Measurements from ENCODE around the gene SLC52A3.
"Not testable (repeated sequence)": the region's sequence is repeated elsewhere in the genome, so short reads cannot be mapped to it uniquely, and the experiment has no call there.

Gene SLC52A3

DNA sequence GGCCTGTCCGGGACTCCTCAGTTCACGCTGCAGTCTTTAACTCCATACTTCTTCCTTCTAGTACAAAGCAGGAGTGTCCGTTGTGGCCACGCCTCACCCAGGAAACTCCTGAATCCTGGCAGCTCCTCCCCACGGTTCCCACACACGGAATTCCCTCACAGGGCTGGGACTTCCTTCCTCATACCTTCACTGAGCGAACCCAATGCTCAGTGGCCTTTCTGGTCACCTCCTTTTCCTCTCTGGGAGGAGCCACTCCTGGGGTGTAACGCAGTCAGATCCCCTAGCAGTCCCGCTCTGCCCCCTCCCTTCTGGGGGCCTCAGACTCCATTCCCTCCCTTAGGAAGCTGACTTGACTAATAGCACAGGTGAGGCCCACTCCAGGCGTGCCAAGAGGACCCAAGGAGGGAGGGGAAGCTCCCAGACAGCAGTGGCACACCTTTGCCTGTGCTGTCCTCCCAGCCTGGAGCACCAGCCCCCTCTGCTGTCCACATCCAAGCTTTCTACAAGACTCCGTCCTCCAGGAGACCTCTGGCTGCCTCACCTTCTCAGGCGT lies at the start of gene SLC52A3:
SLC52A3 (minus strand) TSS at position 75 of the 553 bp plus-strand sequence. CDS start 2,726 bp downstream, outside the sequence.
- no peak for DNase-seq (ENCODE audit: low spot score)

DNA sequence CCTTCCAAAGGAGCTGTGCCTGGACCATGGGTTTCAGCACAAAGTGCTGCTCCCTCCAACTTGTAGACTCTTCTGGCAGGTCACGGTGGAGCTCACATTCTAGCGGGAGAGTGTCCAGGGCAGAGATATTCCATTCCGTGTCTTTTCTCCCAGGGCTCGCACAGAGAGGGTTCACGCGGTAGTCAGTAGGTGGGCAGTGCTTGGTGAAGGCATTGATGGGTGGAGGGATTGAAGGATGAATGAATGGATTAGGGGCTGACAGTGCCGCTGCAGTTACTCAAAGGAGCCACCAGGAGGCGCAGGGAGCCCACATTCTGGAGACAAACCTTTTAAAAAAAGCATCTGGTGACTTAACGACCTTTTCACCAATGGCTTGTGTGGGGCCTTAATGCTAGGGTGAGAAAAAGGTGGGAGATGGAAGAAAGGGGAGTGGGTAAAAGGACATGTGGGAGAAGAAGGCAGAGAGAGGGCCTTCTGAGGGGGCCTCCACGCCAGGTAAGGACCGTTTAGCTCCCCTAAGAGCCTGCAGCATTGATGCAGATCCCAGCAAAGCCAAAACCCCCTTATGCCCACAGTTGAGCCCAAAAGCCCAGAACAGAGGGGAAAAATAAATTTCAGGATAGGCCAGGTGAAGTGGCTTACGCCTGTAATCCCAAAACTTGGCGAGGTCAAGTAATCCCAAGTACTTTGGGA lies 47.8 kb upstream of the SLC52A3 start:
- DNase-seq (ENCODE audit: low spot score) = peak; percentile 86

DNA sequence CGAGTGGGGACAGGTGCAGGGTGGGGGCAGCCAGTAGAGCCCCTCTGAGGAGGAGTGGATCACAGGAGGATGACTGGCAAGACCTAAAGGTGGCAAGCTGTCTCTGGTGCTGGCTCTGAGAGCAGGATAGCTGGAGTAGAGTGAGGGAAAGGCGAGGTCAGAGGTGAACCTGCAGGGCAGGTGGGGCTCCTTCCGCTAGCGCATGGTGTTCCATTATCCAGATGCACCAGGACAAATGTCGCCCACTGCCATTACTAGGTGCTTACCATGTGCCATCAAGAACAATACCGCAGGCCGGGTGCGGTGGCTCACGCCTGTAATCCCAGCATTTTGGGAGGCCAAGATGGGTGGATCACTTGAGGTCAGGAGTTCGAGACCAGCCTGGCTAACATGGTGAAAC lies 46.9 kb upstream of the SLC52A3 start:
- no peak for DNase-seq (ENCODE audit: low spot score)

DNA sequence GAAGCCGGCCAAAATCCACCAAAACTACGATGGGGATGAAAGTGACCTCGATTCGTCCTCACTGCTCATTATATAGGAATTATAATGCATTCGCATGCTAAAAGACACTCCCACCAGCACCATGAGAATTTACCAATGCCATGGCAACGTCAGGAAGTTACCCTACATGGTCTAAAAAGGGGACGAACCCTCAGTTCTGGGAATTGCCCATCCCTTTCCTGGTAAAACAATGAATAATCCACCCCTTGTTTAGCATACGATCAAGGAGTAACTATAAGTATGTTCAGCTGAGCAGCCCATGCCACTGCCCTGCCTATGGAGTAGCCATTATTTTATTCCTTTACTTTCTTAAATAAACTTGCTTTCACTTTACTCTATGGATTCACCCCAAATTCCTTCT lies 45.1 kb upstream of the SLC52A3 start:
- DNase-seq (ENCODE audit: low spot score) = no peak

DNA sequence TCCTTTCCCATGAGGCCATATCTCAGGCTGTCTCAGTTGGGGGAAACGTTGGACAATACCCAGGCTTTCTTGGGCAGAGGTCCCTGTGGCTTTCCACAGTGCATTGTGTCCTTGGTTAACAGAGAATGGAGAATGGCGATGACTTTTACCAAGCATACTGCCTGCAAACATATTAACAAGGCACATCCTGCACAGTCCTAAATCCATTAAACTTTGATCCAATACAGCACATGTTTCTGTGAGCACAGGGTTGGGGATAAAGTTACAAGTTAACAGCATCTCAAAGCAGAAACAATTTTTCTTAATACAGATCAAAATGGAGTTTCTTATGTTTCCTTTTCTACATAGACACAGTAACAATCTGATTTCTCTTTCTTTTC lies 44.1 kb upstream of the SLC52A3 start:
- not testable (repeated sequence) for DNase-seq (ENCODE audit: low spot score)

DNA sequence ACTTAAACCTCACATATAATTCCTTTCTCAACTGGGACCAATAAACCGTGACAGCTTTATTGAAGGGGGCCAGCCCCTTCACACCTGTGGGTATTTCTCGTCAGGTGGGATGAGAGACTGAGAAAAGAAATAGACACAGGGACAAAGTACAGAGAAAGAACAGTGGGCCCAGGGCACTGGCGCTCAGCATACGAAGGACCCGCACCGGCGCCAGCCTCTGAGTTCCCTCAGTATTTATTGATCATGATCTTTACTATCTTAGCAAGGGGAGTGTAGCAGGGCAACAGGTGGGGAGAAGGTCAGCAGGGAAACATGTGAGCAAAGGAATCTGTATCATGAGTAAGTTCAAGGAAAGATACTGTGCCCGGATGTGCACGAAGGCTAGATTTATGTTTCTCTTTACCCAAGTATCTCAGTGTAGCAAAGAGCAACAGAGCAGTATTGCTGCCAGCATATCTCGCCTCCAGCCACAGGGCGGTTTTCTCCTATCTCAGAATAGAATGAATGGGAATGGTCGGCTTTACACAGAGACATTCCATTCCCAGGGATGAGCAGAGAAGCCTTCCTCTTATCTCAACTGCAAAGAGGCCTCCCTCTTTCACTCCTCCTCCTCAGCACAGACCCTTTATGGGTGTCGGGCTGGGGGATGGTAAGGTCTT lies 43.6 kb upstream of the SLC52A3 start:
- not testable (repeated sequence) for DNase-seq (ENCODE audit: low spot score)

DNA sequence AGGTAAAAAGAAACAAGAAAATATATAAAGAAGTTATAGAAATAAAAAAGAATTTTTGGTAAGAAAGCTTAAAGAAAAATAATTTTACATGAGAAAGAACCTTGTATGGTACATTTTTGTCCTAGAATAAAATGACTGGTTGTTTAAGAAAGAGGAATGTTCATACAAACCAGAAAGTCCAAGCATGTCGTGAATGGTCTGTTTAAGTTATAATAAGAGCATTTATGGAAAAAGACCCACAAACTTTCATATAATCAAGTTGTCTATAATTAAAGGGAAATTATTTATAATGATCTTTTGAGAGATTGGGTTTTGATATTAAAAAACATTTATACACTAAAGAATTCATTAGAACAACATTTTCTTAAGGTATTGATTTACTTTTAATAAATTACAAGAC lies 37.4 kb upstream of the SLC52A3 start:
- no peak for DNase-seq (ENCODE audit: low spot score)

DNA sequence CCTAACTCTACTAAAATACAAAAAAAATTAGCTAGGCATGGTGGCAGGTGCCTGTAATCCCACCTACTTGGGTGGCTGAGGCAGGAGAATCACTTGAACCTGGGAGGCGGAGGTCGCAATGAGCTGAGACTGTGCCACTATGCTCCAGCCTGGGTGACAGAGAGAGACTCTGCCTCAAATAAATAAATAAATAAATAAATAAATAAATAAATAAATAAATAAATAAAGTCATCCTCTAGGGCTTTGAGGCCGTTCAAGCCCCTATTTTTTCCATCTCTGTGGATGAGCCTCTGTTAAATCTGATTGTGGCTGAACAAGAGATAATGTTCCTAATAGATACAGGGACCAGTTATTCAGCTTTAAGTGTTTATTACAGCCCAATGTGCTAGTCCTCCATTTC lies 33.4 kb upstream of the SLC52A3 start:
- DNase-seq (ENCODE audit: low spot score) = no peak

DNA sequence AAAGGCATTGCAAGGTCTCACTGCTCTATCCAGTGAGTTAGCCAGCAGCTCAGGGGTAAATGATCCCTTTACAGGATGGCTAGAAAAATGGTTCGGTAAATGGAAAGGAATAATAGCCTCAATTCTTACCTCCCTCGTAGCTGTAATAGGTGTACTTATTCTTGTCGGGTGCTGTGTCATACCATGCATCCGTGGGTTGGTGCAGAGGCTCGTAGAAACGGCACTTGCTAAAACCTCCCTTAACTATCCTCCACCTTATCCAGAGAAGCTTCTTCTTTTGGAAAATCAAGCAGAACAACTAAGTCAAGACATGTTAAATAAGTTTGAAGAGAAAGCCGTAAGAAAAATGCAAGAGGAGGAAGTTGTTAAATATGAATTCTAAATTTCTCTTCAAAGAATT lies 31.7 kb upstream of the SLC52A3 start:
- not testable (repeated sequence) for DNase-seq (ENCODE audit: low spot score)

DNA sequence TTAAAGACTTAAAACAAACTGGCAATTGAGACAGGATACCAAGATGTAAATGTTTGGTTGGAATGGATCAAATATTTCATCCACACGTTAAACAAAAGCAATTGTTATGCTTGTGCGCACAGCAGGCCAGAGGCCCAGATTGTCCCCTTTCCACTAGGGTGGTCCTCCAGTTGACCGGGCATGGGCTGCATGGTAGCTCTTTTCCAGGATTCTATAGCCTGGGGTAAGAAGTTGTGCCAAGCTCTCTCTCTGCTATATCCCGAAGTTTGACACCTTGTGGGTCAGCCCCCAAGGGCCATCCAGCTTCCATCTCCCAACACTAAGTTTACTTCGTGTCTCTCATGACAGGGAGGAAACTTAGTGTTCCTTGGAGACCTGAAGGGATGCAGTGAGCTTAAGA lies 30.4 kb upstream of the SLC52A3 start:
- not testable (repeated sequence) for DNase-seq (ENCODE audit: low spot score)

DNA sequence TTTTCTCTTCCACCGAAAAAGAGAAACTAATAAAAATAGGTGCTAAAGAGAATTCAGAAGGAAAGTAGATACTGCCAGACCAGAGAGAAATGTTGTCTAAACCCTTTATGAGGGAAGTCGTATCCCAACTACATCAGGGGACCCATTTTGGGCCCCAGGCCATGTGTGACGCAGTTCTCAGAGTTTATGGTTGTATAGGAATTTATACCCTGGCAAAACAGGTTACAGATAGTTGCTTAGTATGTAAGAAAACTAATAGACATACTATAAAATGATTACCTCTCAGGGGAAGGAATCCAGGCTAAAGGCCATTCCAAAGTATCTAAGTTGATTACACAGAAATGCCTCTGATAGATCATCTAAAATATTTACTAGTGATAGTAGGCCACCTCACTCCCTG lies 28.6 kb upstream of the SLC52A3 start:
- DNase-seq (ENCODE audit: low spot score) = no peak

DNA sequence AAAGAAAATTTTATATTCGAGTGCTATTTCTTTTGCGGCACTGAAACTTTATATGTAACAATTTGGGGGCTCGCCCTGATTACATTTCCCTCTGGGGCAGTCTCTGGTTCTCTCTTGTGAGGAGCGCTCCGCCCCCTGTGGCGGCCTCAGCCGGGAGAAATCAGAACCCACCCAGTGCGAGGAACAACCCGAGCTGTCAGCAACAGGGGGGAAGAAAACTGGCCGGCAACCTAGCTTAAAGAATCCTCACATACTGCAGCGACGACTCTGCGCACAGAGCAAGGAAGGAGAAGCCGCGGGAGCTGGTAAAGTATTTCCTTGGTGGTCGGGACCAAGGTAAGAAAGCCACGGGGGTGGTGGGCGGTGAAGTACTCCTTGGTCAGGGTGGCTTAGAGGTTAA lies 23.9 kb upstream of the SLC52A3 start:
- no peak for DNase-seq (ENCODE audit: low spot score)

DNA sequence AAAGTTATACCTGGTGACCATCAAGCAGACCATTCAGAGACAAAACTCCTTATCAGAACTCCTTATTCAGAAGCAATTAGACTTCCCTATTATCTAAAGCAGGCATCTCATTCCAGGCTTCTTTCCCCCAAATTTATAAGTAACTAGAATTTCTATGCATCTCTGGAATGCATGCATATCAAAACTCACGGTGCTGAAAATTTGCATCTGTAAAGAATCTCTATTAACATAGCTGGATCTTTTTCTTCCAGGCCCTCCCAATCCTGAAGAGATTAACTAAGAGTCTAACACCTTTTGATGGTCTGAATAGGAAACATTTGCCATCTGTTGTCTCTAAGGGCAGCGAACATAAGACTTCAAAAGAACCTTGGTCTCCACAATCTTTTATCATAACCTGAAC lies 22.8 kb upstream of the SLC52A3 start:
- no peak for DNase-seq (ENCODE audit: low spot score)

DNA sequence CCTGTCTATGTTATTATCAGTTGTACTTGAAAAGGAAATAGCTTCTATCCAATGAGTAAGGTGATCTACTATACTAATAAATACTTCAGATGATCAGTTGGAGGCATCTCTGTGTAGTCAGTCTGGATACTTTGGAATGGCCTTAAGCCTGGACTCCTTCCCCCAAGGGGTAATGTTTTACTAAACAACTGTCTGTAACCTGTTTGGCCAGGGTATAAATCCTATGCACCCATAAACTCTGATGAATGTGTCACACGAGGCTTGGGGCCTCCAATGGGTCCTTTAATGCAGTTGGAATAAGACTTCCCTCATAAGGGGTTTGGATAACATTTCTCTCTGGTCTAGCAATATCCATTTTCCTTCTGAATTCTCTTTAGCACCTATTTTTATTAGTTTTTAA lies 19.5 kb upstream of the SLC52A3 start:
- DNase-seq (ENCODE audit: low spot score) = no peak

DNA sequence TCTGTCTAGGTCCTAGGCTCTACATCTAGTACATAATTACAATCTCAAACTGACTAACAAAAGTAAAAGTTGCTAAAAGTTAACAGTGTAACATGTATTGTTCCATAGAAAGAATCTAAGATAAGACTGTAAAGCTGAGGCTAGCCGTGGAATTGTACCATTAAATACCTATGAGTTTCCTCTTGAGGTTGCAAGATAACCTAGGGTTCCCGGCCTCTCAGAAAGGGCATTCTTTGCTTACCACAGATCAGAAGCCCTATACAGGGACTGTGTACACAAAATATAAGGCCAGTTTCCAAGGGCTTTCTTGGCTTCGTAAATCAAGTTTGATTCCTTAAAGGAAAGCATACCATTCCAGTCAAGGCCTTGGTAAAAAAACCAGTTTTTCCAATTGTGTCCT lies 11.5 kb upstream of the SLC52A3 start:
- DNase-seq (ENCODE audit: low spot score) = no peak

DNA sequence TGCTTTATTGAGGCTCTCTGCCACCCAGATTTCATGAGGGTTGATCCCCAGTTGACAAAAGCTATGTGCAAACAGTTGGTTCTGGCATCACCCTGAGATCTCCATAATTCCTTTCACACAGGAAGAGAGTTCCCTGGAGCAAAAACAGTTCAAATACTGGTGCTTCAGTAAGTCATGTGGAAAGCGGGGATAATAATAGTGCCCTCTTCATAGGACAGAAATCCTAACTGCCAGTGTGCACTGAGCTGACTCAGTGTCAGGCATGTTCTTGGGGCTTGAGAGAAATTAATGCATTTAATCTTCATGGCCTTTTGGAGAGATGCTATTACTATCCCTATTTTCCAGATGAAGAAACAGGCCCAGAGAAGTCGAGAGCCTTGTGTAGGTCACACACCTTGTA lies 7.9 kb upstream of the SLC52A3 start:
- DNase-seq (ENCODE audit: low spot score) = no peak

DNA sequence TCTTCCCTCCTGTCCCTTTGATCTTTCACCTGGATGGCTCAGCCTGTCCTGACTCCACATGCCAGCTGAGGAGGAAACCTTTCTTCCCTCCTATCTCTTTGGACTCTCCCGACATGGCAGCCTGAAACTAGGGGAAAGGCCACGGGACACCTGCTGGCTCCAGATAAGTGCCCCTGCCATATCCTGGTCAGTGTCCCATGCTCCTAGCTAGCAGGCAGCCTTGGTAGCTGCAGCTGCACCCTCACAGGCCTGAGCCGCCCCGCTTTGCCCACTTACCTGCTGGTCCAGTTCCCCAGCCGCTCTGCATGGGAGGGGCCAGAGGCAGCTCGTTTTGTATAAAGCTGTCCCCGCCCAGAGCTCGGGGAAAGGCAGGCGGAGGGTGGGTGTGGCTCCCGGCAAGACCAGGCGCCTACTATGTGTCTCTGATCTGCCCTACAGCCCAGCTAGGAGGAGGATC lies 7.4 kb upstream of the SLC52A3 start:
- DNase-seq (ENCODE audit: low spot score) = no peak

DNA sequence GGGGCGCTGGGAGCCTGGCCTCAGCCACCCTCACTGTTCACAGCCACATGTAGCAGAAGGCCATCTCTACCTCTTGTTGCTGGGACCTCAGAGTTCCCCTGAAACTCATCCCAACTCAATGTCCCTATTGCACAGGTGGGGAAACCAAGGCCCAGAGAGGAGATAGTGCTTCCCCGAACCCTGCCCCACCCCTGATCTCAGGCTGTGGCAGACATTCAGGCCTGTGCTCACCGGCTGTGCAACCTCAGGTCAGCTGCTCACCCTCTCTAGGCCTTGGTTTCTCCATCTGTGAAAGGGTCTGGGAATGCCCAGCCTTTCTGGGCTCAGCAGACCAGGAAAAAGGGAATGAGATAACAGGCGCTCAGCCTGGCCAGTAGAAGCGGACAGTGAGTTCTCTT lies 6.4 kb upstream of the SLC52A3 start:
- DNase-seq (ENCODE audit: low spot score) = no peak

DNA sequence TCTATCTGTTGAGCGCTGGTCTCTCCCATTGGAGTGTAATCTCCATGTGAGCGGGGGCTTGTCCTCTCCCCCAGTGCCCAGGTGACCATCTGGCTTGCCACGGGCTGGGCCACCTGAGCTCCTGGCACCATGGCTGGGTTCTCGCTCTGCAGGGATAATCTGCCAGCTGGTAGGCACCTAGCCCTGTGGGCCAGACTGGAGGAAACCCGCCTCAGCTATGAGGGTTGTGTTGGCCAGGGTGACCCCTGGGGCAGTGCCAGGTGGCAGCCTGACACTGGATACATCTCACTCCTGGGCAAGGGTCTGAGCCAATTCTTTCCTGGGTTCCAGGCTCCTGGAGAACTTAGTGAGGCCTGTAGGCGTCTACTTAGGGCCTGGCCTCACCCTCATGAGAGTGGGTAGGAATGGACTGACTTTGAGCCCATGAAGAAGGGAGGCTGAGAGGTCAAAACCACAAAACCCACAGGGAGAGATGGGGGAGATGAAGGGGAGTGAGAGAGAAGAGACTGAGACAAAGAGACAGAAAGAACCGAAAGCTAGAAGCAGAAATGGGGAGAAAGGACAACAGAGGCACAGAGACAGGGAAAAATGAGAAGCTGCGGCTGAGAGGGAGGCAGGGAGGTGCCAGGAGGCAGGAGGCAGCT lies 5.8 kb upstream of the SLC52A3 start:
- DNase-seq (ENCODE audit: low spot score) = no peak

DNA sequence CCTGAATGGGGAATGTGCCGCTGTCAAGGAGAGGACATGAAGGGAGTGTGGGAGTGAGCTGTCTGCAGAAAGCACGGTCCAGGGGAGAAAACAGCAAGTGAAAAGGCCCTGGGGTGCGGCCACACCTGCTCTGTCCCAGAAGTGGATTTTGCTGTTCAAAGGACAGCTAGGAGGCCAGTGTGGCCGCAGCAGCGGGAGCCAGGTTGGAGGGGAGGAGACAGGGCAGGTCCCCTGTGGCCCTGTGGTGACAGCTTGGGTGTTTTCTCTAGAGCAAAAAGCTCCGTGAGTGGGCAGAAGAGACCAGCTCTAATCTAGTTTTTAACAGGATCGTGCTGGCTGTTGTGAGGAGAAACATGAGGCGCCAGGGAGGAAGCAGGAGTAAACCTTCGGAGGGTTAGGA lies 4.5 kb upstream of the SLC52A3 start:
- DNase-seq (ENCODE audit: low spot score) = no peak

DNA sequence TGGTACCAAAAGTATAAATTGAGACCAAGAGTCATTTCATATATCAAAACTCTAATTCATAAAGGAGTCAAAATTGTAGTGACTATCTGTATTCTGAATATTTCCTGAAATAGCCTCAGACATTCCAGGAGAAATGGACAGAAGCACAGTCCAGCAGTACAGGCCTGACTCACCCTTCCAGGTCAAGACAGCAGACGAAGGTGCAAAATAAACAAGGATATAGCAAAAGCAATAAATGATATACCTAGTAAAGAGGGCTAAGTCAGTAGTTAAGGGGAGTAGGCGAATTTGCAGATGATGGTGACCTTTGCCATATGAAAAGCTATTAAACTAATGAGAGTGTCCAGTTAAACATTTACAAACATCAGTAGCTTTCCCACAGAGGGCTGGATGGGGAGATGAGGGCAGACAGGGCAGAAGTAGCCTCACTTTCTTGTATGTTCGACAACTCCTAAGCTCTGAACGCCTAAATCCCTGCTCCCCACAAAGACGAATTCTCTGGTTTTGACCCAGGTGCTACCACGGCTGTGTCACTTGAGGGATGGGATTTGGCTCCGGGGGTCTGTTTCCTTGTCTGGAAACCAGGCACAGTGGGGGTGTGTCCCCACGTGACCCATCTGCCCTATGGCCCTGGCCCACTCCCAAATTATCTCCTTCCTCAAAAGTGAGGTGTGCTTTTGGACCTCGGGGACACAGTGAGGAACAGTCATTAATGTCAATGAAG lies 3.6 kb upstream of the SLC52A3 start:
- DNase-seq (ENCODE audit: low spot score) = no peak

DNA sequence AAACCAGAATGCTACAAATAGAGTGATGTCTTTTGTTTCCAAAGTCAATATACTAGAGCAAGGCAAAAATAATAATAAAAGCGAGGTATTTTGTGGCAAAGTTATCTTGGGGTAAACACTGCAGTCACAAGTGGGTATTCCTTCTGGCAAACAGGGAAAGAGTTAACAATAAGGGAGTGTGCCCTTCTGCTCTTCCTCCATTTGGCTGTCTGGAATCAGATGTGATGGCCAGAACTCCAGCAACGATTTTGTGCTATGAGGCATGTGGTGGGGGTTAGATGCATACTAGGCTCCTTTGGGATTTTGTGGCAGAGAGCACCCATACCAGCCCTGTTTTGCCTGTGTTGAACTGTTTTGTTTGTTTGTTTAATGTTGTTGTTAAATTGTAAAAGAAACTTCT lies 2.4 kb upstream of the SLC52A3 start:
- DNase-seq (ENCODE audit: low spot score) = no peak

Measured in COLO829 (cell line).